GM23248 (cell line): ENCODE data around the gene KCNJ12. TPM values are rescaled to one million over a fixed set of nuclear protein-coding genes. Genes with fewer than 3 reads are reported as not detected.
"Not testable (repeated sequence)": the region's sequence is repeated elsewhere in the genome, so short reads cannot be mapped to it uniquely, and the experiment has no call there.

ENCODE experiments used
- DNase-seq: peaks from one replicate; pipeline ENCODE4 v3.0.0-alpha.2; 2015
- H2AFZ ChIP-seq: fragments of 200-600 bp; sonication (generic); 2 replicates; pipeline ENCODE4 v1.6.1; 2016; ENCODE audit warnings: antibody characterized with exemption
- H3F3A ChIP-seq: fragments of 200-600 bp; sonication (generic); 2 replicates; pipeline ENCODE4 v1.6.1; 2016; ENCODE audit warnings: mild to moderate bottlenecking, antibody characterized with exemption, mixed run types; ENCODE audit not compliant: insufficient read depth
- H3K27ac ChIP-seq: fragments of 200-600 bp; sonication (generic); 2 replicates; pipeline ENCODE4 v1.5.1; 2016; ENCODE audit warnings: mild to moderate bottlenecking
- H3K27me3 ChIP-seq: fragments of 200-600 bp; sonication (generic); replicated peaks from 2 replicates; pipeline ENCODE4 v1.6.1; 2016; ENCODE audit warnings: mild to moderate bottlenecking; ENCODE audit not compliant: insufficient read depth
- H3K36me3 ChIP-seq: fragments of 200-600 bp; sonication (generic); 2 replicates; pipeline ENCODE4 v1.6.1; 2016; ENCODE audit warnings: low read depth, mild to moderate bottlenecking
- H3K4me1 ChIP-seq: fragments of 200-600 bp; sonication (generic); 2 replicates; pipeline ENCODE4 v1.6.1; 2016; ENCODE audit warnings: mild to moderate bottlenecking; ENCODE audit not compliant: insufficient read depth
- H3K4me2 ChIP-seq: fragments of 200-600 bp; sonication (generic); one replicate; pipeline ENCODE4 v1.6.1; 2016; ENCODE audit warnings: mild to moderate bottlenecking; ENCODE audit not compliant: unreplicated experiment
- H3K4me3 ChIP-seq: fragments of 200-600 bp; sonication (generic); 2 replicates; pipeline ENCODE4 v1.5.1; 2016; ENCODE audit warnings: mild to moderate bottlenecking
- H3K79me2 ChIP-seq: fragments of 200-600 bp; sonication (generic); 2 replicates; pipeline ENCODE4 v1.6.1; 2016; ENCODE audit warnings: mild to moderate bottlenecking; ENCODE audit not compliant: insufficient read depth
- H3K9ac ChIP-seq: fragments of 200-600 bp; sonication (generic); 2 replicates; pipeline ENCODE4 v1.6.1; 2016; ENCODE audit warnings: mild to moderate bottlenecking
- H3K9me2 ChIP-seq: fragments of 200-600 bp; sonication (generic); 2 replicates; pipeline ENCODE4 v1.6.1; 2016; ENCODE audit warnings: mixed run types, mild to moderate bottlenecking, moderate library complexity; ENCODE audit not compliant: insufficient read depth
- H3K9me3 ChIP-seq: fragments of 200-600 bp; sonication (generic); one replicate; pipeline ENCODE4 v1.6.1; 2017; ENCODE audit warnings: low read depth
- H4K20me1 ChIP-seq: fragments of 200-600 bp; sonication (generic); 2 replicates; pipeline ENCODE4 v1.6.0; 2016; ENCODE audit not compliant: insufficient read depth
- EZH2 ChIP-seq: fragments of 200-600 bp; sonication (generic); IDR thresholded peaks from 2 replicates; pipeline ENCODE4 v1.6.1; 2018; ENCODE audit warnings: antibody characterized with exemption, mild to moderate bottlenecking; ENCODE audit not compliant: insufficient read depth, poor library complexity, severe bottlenecking
- EZH2phosphoT487 ChIP-seq: fragments of 200-600 bp; sonication (generic); IDR thresholded peaks from 2 replicates; pipeline ENCODE4 v1.6.1; 2018; ENCODE audit warnings: antibody characterized with exemption, moderate library complexity, mild to moderate bottlenecking, low read depth; ENCODE audit not compliant: insufficient read depth
- WGBS, 2 experiments: methylation state at CpG; one replicate each; pipeline ENCODE4 v1.1.6; 2015 to 2017; ENCODE audit warnings: low lambda C conversion rate in 2 of 2, low coverage in 1 of 2; ENCODE audit errors: missing lambda C conversion rate in 2 of 2; 5-methylcytosine and 5-hydroxymethylcytosine counted together
- in situ Hi-C: fragments of 300-500 bp; cut with MboI; formaldehyde crosslinking; loops from 2 replicates; pipeline ENCODE4 v1.15.0; 2020
- polyA plus RNA-seq: library from polyadenylated mRNA; unstranded; fragments of >200 nt; fragmentation: Nextera tagmentation; extraction: Ambion mirVana; gene quantifications from 2 replicates; pipeline ENCODE4 v1.2.1, GENCODE V29; 2016
- total RNA-seq: library from RNA; depleted of rRNA; stranded (reverse); fragments of >200 nt; shearing (Covaris generic); gene quantifications from 2 replicates; pipeline ENCODE4 v1.2.3, GENCODE V29; 2014

Gene KCNJ12
- total and polyA plus RNA-seq, 2 experiments from 2014 or later = 0.29 to 0.54 TPM

DNA sequence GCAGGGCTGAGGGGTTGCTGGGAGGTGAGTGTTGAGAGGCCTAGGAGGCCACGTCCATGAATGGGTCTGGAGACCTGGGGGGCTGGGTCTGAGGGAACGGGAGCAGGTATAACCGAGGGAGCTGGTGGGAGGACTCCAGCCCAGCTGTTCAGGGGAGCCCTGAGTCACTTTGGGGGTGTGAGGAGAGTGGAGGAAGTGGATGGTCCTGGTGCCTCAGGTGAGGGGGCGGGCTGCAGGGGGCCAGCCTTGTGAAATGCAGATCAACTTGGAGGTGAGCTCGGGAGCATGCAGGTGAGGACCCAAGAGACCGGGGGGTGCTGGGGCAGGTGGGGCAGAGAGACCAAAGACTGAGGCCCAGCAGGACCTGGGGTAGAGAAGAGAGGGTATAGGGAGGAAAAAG, 79.6 kb downstream of the KCNJ12 start:
- Histone ChIP-seq H3K36me3 (no peaks in the 10 kb centered on the region), H3F3A (0 out of 2 replicates have a peak, but pooled peaks cover 5% of the 10 kb centered on the region), H3K4me3 (no peak overlapping the region), H2AFZ (no peak overlapping the region), H3K79me2 (no peaks in the 10 kb centered on the region), H3K9ac (no peak overlapping the region), H3K9me3 (no peaks in the 10 kb centered on the region), H3K27me3 (peaks cover 19% of the 10 kb centered on the region), H3K4me1 (peaks cover 3% of the 10 kb centered on the region; the same call in 1 of the 2 replicates), H3K9me2 (no peaks in the 10 kb centered on the region), H3K27ac (no peak overlapping the region), H3K4me2 (no peak overlapping the region), H4K20me1 (no peaks in the 10 kb centered on the region)
- no peak for TF ChIP-seq EZH2phosphoT487
- TF ChIP-seq EZH2 = no peak
- 70 to 81% methylated on average over 2 to 6 of the region's 6 CpGs for WGBS, 2 experiments
- in situ Hi-C loops = loop anchor here (10.0 to 25.0 kb wide), 3 partner anchors 107 to 282 kb away; no protein-coding TSS in a partner anchor
- no peak for DNase-seq

DNA sequence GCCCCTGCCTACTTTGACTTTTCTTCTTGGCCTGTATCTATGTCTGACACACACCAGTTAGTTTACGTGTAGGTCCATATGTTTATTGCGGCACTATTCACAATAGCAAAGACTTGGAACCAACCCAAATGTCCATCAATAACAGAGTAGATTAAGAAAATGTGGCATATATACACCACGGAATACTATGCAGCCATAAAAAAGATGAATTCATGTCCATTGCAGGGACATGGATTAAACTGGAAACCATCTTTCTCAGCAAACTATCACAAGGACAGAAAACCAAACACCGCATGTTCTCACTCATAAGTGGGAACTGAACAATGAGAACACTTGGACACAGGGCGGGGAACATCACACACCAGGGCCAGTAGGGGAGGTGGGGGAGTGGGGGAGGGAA, 80.3 kb downstream of the KCNJ12 start:
- not testable (repeated sequence) for H3K4me2 ChIP-seq, H3K79me2 ChIP-seq, H3K9me2 ChIP-seq, H4K20me1 ChIP-seq, H3K27ac ChIP-seq, H3K9me3 ChIP-seq, H2AFZ ChIP-seq, H3K4me1 ChIP-seq, DNase-seq, H3K4me3 ChIP-seq, H3K9ac ChIP-seq, H3F3A ChIP-seq, H3K36me3 ChIP-seq
- WGBS, 2 experiments = 41 to 44% methylated on average over 5 of the region's 5 CpGs
- in situ Hi-C loops = loop anchor here (10.0 to 25.0 kb wide), 3 partner anchors 106 to 281 kb away; no protein-coding TSS in a partner anchor
- peaks cover 21% of the 10 kb centered on the region for H3K27me3 ChIP-seq

DNA sequence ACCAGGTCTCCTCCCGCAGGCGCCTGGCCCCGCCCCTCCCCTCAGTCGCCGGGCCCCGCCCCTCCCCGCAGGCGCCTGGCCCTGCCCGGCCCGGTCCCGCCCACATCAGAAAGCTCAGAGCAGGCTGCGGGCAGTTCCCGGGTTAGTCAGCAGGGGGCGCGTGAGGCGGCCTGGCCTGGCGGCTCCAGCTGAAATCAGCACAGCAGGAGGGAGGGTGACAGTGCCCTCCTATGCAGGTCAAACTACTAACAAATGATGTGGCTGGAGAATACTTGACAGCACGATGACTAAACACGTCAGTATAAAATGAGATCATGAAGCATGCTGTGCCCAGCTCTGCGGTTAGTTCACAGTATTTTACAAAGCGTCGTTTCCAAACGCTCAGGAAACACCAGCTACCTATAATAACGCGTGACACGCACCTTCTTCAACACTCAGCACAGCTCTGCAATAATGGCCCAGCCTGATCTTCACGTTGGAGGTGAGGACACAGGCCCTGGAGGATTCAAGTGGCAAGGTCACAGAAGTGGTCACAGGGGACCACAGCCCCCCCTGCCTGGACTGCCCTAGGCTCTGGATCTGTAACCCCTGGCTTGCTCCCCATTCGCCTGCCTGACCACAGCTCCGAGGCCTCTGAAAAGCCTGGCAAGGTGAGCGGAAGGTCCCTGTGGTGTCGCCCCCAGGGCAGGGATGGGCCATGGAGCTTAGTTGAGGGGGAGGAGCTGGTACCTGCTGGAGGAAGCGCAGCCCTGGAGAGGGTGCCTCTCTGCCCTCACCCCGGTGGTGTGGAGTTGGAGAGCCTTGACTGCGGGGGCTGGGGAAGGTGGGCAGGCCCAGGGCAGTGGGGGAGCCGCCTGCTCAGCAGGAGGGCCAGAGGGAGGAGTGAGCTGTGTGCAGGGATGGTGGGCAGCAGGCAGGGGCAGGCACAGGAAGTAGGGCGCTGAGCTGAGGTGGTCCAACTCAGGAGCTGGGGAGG, 81.2 kb downstream of the KCNJ12 start:
- no peaks in the 10 kb centered on the region for H3K9me2 ChIP-seq
- in situ Hi-C loops = loop anchor here (10.0 to 25.0 kb wide), 3 partner anchors 105 to 280 kb away; no protein-coding TSS in a partner anchor
- no peak overlapping the region for H3K9ac ChIP-seq
- H3F3A ChIP-seq = 0 out of 2 replicates have a peak, but pooled peaks cover 5% of the 10 kb centered on the region
- TF ChIP-seq EZH2phosphoT487 (peak; percentile 88), EZH2 (no peak)
- H3K27me3 ChIP-seq = peaks cover 21% of the 10 kb centered on the region
- 4 to 5% methylated on average over 29 to 36 of the region's 36 CpGs for WGBS, 2 experiments
- no peak overlapping the region for H3K27ac ChIP-seq
- H3K9me3 ChIP-seq = no peaks in the 10 kb centered on the region
- H3K4me1 ChIP-seq = no peaks in the 10 kb centered on the region; the same call in 1 of the 2 replicates
- H4K20me1 ChIP-seq = no peaks in the 10 kb centered on the region
- DNase-seq = peak; percentile 91
- no peaks in the 10 kb centered on the region for H3K36me3 ChIP-seq
- no peak overlapping the region for H3K4me2 ChIP-seq
- no peak overlapping the region for H2AFZ ChIP-seq
- no peak overlapping the region for H3K4me3 ChIP-seq
- no peaks in the 10 kb centered on the region for H3K79me2 ChIP-seq

DNA sequence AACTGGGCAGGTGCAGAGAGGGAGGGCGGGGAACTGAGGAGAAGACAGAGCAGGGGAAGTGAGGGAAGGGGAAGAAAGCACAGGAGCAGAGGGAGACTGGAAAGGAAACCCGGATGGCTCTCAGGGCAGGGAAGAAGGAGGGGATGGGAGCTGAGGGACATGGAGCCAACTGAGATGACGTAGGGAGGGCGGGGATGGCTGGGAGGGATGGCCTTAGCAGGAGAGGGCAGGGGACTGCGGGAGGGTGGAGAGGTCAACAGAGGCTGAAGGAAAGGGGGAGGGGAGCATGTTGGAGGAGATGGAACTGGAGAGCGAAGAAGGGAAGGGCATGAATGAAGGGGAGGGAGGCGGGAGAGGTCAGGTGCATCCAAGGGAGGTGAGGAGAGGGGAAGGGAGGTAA, 81.9 kb downstream of the KCNJ12 start:
- DNase-seq = peak; percentile 19
- Histone ChIP-seq H3K27me3 (peaks cover 25% of the 10 kb centered on the region), H3K4me3 (no peak overlapping the region), H3K27ac (no peak overlapping the region), H3K9me3 (no peaks in the 10 kb centered on the region), H3K36me3 (no peaks in the 10 kb centered on the region), H3K9me2 (no peaks in the 10 kb centered on the region), H3K79me2 (no peaks in the 10 kb centered on the region), H2AFZ (no peak overlapping the region), H3K4me1 (no peaks in the 10 kb centered on the region; the same call in 1 of the 2 replicates), H4K20me1 (no peaks in the 10 kb centered on the region), H3F3A (0 out of 2 replicates have a peak, but pooled peaks cover 5% of the 10 kb centered on the region), H3K9ac (no peak overlapping the region), H3K4me2 (no peak overlapping the region)
- in situ Hi-C loops = loop anchor here (10.0 to 25.0 kb wide), 3 partner anchors 104 to 279 kb away; no protein-coding TSS in a partner anchor
- 24 to 100% methylated on average over 1 to 7 of the region's 7 CpGs for WGBS, 2 experiments
- TF ChIP-seq EZH2phosphoT487 (no peak), EZH2 (no peak)
